Esophagus mucosa (tissue), 1 donor: ENCODE data around the gene BCL2L13. TPM values are rescaled to one million over a fixed set of nuclear protein-coding genes. Genes with fewer than 3 reads are reported as not detected.
A peak's percentile ranks its signal among the peaks of the same experiment; 100 is the strongest.
"Not testable (repeated sequence)": the region's sequence is repeated elsewhere in the genome, so short reads cannot be mapped to it uniquely, and the experiment has no call there.

Experiments used
- ATAC-seq: fragments of 200-7000 bp; cut with Tn5 transposase; one replicate; pipeline ENCODE4 v1.9.1; 2020
- total RNA-seq: library from RNA; stranded (reverse); gene quantifications from one replicate; pipeline ENCODE4 v1.2.4, GENCODE V29; 2023
- donor health status: DM: yes; HTN: yes; CAD: no.

Gene BCL2L13
- total RNA-seq, 1 donor from 2014 or later = 34.0 TPM

GRCh38 chr22:17764852-17765251 is 126.3 kb downstream of the BCL2L13 start:
- not testable (repeated sequence) for ATAC-seq

- no peak for ATAC-seq
These were observed 128.9 kb downstream of the BCL2L13 start for GRCh38 chr22:17767233-17768065.

- ATAC-seq = no peak
These were observed 130.6 kb downstream of the BCL2L13 start for GRCh38 chr22:17769013-17769715.

- no peak for ATAC-seq
These were observed 131.1 kb downstream of the BCL2L13 start for GRCh38 chr22:17769716-17770082.

- no peak for ATAC-seq
These were observed 131.9 kb downstream of the BCL2L13 start for GRCh38 chr22:17770180-17771077.

DNA sequence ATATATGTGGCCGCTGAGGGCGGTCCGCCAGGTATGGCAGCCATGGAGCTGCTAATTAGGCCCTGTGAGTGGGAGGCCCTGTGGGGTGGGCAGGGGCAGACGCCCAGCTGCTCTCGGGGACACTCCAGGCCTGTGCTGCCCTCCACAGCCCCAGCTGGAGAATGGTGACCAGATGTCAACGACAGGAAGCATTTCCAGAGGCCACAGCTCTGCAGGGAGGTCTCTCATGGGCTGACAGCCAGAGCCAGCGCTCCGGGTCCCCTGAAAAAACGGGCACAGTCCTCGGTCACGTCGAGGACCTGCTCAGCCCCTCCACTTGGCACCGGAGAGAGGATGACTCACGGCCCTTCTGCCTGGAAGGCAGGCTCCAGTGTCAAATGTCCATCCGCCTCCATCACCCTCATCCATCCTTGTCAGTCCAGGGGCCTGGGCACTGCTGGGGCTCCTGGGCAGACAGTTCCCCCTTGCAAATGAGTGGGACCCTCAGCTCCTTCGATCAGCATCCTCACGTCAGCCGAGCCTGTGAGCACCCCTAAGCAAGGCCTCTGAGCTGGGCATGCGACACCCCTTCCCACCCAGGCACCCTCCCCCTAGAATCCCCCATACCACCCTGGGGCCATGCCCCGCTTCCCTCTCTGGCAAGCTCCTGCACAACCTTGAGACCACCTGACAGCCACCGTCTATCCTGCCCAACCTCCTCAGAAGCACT is 133.8 kb downstream of the BCL2L13 start:
- ATAC-seq = no peak

DNA sequence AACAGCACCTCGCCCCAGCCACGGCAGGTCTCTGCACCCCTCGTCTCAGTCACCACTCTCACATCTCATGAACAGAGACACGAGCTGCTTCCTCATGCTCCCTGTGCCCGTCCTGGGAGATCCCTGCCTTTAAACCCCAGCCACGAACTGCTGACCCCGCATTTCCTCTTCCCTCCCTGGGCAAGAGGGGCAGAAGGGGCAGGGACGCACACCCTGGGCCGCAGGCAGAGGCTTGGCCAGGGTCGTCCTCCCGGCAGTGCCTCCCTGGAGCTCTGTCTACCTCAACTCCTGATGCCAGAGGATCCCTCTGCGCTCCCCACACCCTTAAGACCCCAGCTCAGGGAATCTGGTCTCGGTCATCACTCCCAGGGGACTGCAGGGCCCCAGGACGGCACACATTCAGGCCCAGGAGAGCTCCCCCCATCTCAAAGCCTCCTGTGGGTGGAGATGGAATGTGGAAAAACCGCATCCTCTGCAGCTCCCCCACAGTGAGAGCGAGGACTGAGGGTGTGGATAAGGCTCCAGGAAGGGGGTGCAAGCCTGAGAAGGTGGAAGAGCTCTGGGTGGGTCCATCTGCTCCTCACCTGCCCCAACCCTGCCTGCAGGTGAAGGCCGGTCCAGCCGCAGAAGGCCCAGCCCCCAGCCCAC is 134.5 kb downstream of the BCL2L13 start:
- peak; percentile 44 for ATAC-seq

DNA sequence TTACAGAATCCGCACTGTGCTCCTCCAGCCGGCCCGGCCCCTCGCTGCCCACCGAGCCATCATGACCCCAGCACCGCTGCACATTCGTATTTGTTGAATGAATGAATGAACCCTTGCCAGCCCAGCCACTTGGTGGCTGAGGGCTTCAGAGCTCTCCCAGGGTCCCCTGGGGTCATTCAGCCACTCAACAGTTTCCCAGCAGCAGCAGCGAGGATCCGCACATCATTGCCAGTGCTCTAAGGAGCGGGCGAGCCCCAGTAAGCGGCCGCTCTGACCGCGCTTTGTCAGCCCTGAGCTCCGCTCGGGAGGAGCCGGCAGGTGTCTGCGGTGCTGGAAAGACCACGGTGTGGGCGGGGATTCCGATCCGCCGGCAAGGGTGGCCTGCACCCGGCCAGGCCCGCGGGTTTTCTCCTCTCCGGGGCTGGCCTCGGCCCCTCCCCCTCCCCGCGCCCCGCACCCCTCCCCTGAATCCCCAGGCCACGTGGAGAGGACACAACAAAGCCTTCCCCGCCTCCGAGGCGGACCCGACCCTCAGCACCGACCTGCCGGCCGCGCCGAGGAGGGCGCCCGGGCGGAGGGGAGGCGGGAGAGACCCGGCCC is 135.1 kb downstream of the BCL2L13 start:
- peak; percentile 44 for ATAC-seq

- peak; percentile 43 for ATAC-seq
These were observed 135.8 kb downstream of the BCL2L13 start, which contains the start of gene BID for GRCh38 chr22:17774206-17774925. Gene BID, minus strand, starts transcription at chr22:17774469. Its CDS starts 24,353 bp downstream, at chr22:17750116.

DNA sequence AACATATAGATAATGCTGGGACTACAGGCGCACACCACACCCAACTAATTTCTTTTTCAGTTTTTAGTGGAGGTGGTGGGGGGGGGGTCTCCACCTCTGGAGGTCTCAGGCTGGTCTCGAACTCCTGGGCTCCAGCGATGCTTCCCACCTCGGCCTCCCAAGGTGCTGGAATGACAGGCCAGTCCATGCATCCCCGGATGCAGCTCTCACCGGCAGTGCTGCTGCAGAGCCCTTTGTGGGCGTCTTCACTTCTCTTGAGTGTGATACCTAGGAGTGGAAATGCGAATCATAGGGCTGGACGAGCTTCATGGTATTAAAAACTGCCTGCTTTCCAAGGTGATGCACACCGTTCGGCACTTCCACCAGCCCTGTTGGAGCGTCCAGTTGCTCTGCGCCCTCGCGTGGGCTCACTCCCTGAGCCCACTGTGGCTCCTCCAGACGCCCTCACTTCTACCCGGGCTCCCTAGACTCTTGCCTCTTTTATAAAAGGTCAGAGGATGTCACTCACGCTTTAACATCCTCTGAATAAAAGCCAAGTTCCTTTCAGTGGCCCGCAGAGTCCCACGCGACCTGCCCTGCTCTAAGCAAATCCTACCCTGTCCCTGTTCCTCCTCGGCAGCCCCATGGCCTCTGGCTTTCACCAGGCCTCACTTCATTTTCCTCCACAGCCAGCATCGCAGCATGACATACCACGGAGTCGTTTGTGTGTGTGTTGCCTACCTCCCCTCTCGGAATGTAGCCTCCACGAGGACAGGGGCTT is 136.5 kb downstream of the BCL2L13 start:
- ATAC-seq = no peak

DNA sequence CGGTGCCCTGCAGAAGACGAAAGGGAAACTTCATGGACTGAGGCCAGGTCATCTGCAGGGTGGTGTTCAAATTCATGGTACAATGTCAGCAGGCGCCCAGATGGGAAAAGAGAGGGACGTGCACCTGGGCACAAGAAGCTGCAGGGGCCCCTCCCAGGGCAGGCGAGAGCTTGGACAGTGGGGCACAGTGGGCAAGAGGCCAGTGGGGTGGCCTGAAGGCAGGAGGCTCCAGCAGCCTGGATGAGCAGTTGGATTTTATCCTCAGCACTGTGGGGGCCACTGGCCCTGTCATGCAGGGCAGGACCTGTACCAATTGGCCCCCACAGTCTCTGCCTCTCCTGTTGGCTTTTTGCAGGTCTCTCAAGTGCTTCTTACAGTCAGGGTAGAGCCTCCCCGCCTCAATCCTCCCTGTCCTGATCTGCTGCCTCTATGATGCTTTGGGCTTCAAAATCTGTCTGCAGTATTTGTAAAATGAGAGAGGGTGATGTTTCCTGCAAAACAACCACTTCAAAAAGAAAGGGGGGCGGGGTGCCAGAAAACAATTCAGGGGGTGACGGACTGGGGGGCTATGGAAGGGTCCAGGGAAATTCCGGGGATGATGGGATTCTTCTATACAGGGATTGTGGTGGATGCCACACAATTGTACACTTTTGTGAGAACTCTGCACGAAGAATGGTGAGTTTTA is 137.4 kb downstream of the BCL2L13 start:
- ATAC-seq = no peak

DNA sequence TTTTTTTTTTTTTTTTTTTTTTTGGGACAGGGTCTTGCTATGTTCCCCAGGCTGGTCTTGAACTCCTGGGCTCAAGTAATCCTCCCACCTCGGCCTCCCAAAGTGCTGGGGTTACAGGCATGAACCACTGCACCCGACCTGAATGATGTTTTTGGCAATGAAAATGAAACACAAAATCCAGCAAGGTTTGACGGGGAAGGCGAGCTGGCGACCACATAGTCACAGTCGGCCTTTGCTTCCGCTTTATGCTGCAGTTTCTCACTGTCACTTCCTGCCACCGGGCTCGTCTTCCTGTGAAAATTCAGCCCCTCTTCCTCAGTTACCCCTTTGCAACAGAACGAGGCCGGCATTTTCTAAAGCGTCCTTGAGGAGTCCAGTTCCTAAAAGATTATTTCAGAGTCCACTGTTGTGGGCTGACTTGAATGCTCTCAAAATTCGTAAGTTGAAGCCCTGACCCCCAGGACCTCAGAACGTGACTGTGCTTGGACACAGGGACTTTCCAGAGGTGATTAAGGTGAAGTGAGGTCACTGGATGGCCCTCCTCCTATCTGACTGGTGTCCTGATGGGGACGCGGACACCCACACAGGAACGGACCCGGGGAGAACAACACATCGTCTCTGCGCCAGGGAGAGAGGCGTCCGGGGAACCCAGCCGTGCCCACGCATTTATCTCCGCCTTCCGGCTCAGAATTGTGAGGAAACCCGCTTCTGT is 138.6 kb downstream of the BCL2L13 start:
- ATAC-seq = no peak

DNA sequence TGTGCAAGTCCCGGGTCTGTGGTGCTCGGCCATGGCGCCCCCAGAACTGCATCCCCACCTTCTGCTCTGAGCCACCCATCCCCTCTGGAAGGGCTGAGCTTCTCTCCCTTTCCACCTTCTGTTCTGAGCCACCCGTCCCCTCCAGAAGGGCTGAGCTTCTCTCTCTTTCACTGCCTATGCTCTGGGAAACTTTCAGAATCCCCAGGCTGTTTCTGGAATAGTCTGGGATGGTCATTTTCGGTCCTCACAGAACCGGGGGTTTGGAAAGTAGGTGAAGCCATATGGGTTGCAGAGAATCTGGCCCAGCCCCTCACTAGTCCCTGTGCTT is 139.1 kb downstream of the BCL2L13 start:
- ATAC-seq = no peak

- ATAC-seq = no peak
These were observed 139.9 kb downstream of the BCL2L13 start for GRCh38 chr22:17778412-17778976.

DNA sequence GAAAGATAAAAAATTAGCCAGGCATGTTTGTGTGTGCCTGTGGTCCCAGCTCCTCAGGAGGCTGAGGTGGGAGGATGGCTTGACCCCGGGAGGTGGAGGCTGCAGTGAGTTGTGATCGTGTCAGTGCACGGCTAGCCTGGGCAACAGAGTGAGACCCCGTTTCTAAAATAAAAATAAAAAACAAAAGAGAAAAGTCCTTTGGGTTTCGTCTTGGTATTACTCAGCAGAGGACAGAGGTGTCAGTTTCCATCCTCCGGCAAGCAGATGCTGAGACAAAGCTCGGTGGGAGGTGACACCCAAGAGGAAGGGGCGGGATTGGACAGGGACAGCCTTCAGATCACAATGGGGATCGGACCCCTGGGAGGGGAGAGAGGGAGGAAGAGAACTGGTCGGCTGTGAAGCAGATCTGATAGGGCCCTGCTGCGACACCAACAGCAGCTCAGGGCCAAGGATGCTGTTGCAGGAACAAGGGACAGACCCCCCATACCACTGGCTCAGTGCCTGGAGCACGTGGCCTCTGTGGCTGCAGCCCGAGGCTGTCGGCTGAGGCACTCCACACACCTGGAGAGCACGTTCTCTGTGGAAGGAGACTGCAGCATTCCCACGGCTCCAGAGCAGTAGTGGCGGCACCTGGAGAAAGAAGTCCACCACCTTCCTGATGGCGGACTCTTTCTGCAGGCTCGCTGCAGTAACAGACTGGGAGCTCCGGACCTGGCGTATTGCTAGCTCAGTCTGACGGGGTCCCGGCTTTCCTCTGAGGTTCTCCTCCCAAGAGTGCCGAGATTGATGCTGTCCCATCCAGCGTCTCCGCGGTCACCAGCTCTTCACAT is 140.9 kb downstream of the BCL2L13 start:
- no peak for ATAC-seq

DNA sequence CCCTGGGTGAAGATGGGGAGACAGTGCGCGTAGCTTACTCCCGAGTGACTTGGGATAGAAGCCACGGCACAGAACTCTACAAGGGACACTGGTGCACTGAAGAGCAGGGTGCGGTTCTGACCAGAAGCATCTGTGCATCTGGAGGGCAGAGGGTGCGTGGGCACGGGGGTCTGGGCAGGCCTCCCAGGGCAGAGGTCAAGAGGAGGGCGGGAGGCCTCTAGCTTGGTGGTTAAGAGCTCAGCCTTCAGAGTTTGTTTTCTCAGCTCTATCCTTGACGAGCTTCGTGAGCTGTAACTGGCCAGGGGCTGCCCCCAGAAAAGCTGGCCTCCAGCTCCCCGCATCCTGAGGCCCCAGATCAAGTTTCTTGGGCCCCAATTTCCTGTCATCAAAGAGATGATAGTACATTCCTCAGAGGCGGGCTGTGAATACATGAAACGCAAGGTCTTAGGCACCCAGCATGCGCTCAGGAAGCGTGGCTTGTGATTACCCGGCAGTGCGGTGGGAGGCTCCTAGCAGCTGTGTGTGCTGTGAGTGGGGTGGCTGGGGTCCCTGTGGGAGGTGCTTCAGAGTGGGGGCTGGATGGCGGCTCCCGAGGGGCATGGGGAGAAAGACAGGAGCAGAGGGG is 141.7 kb downstream of the BCL2L13 start:
- ATAC-seq = no peak
